Measurements from ENCODE around the gene GNG7.

GRCh38 chr19:2726160-2726855, 23.8 kb upstream of the GNG7 start:
- TF ChIP-seq, protein P1, sequence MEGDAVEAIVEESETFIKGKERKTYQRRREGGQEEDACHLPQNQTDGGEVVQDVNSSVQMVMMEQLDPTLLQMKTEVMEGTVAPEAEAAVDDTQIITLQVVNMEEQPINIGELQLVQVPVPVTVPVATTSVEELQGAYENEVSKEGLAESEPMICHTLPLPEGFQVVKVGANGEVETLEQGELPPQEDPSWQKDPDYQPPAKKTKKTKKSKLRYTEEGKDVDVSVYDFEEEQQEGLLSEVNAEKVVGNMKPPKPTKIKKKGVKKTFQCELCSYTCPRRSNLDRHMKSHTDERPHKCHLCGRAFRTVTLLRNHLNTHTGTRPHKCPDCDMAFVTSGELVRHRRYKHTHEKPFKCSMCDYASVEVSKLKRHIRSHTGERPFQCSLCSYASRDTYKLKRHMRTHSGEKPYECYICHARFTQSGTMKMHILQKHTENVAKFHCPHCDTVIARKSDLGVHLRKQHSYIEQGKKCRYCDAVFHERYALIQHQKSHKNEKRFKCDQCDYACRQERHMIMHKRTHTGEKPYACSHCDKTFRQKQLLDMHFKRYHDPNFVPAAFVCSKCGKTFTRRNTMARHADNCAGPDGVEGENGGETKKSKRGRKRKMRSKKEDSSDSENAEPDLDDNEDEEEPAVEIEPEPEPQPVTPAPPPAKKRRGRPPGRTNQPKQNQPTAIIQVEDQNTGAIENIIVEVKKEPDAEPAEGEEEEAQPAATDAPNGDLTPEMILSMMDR (IDR thresholded peaks at IDR 0.05; ENCODE audit: borderline replicate concordance, extremely low read depth, low read length, poor library complexity, severe bottlenecking), result no peak
- no peak for TF ChIP-seq EZH2 (IDR thresholded peaks at IDR 0.05; ENCODE audit: borderline replicate concordance, low read depth, low read length, severe bottlenecking)
